GM19397 (cell line): ENCODE measurements around the gene TSR3.

Experiments used
- ATAC-seq: cut with Tn5 transposase; IDR thresholded peaks from one replicate; pipeline ENCODE4 v1.9.1; 2021; ENCODE audit warnings: mild to moderate bottlenecking, moderate library complexity; ENCODE audit not compliant: unreplicated experiment

The TSR3 gene

GRCh38 chr16:1351582-1352362, at the start of gene TSR3, which contains the start of gene GNPTG:
TSR3 (minus strand) TSS chr16:1351878; CDS start chr16:1351804, 74 bp downstream.
GNPTG (plus strand) TSS chr16:1351931; CDS start chr16:1351966, 35 bp downstream.
- ATAC-seq: peak; percentile 75

- ATAC-seq: no peak
Measured at GRCh38 chr16:1401061-1401757, 49.5 kb upstream of the TSR3 start.

GRCh38 chr16:1398826-1399581, 47.3 kb upstream of the TSR3 start:
- ATAC-seq: no peak

GRCh38 chr16:1398351-1398750, 46.7 kb upstream of the TSR3 start:
- ATAC-seq: no peak

- no peak for ATAC-seq
Measured at GRCh38 chr16:1397779-1398178, 46.1 kb upstream of the TSR3 start.

- no peak for ATAC-seq
Measured at GRCh38 chr16:1395444-1396031, 43.9 kb upstream of the TSR3 start.

- ATAC-seq: no peak
Measured at GRCh38 chr16:1394367-1394951, 42.8 kb upstream of the TSR3 start.

- ATAC-seq: no peak
Measured at GRCh38 chr16:1393613-1394176, 42.0 kb upstream of the TSR3 start.

GRCh38 chr16:1392826-1393225, 41.1 kb upstream of the TSR3 start:
- no peak for ATAC-seq

GRCh38 chr16:1390239-1390779, 38.6 kb upstream of the TSR3 start:
- no peak for ATAC-seq

- no peak for ATAC-seq
Measured at GRCh38 chr16:1389762-1390161, 38.1 kb upstream of the TSR3 start.

- no peak for ATAC-seq
Measured at GRCh38 chr16:1387331-1387730, 35.7 kb upstream of the TSR3 start.

GRCh38 chr16:1385232-1385631, 33.6 kb upstream of the TSR3 start:
- no peak for ATAC-seq

- no peak for ATAC-seq
Measured at GRCh38 chr16:1383556-1383955, 31.9 kb upstream of the TSR3 start.

GRCh38 chr16:1381612-1382406, 30.1 kb upstream of the TSR3 start:
- no peak for ATAC-seq

GRCh38 chr16:1380195-1380594, 28.5 kb upstream of the TSR3 start:
- ATAC-seq: no peak

GRCh38 chr16:1379304-1380076, 27.8 kb upstream of the TSR3 start:
- no peak for ATAC-seq

GRCh38 chr16:1378804-1379303, 27.2 kb upstream of the TSR3 start:
- ATAC-seq: no peak
